Liver (tissue), 3 donors: ENCODE results near the gene HDHD3.
"Not testable (repeated sequence)": the region's sequence is repeated elsewhere in the genome, so short reads cannot be mapped to it uniquely, and the experiment has no call there.

Experiments used
- CTCF ChIP-seq: fragments of 150-350 bp; IDR thresholded peaks from 2 replicates; pipeline ENCODE4 v1.5.1; 2017; ENCODE audit warnings: improper control_type of control experiment, low read depth, low read length; ENCODE audit not compliant: missing input control
- MAX ChIP-seq: IDR thresholded peaks from 2 replicates; pipeline ENCODE4 v1.6.1; 2016; ENCODE audit warnings: antibody characterized with exemption
- TAF1 ChIP-seq: conservative IDR thresholded peaks from 2 replicates; pipeline ENCODE4 v1.6.1; 2016; ENCODE audit warnings: antibody characterized with exemption, mild to moderate bottlenecking
- donor health status: healthy.
- donor health status: healthy.

DNA sequence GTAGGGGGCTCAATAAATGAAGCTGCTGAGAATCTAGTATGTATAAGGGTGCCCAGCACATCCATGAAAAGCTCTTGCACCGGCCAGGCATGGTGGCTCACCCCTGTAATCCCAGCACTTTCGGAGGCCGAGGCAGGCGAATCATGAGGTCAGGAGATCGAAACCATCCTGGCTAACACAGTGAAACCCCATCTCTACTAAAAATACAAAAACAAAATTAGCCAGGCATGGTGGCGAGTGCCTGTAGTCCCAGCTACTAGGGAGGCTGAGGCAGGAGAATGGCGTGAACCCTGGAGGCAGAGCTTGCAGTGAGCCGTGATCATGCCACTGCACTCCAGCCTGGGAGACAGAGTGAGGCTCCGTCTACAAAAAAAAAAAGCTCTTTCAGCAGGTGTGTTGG is 29.6 kb upstream of the HDHD3 start:
- TF ChIP-seq CTCF, MAX, TAF1: not testable (repeated sequence)
